Dendritic cell treated with granulocyte-macrophage colony-stimulating factor and Interleukin-4, amounts not matched to agents 40 ng/mL and 50 ng/mL, for 4 days (primary cell): ENCODE measurements around the gene PRKCA.

Experiments
- H3K27ac Mint-ChIP-seq: one replicate; pipeline ENCODE4 v1.8.0; 2022; ENCODE audit warnings: mild to moderate bottlenecking, mixed read lengths
- H3K27me3 Mint-ChIP-seq: one replicate; pipeline ENCODE4 v1.8.0; 2022; ENCODE audit warnings: mild to moderate bottlenecking, mixed read lengths
- H3K36me3 Mint-ChIP-seq: one replicate; pipeline ENCODE4 v1.8.0; 2022; ENCODE audit warnings: low read depth, mixed read lengths
- H3K4me1 Mint-ChIP-seq: one replicate; pipeline ENCODE4 v1.8.0; 2022; ENCODE audit warnings: low read depth, mixed read lengths
- H3K4me3 Mint-ChIP-seq: one replicate; pipeline ENCODE4 v1.8.0; 2022; ENCODE audit warnings: mild to moderate bottlenecking, moderate library complexity, mixed read lengths
- H3K9me3 Mint-ChIP-seq: one replicate; pipeline ENCODE4 v1.8.0; 2022; ENCODE audit warnings: mixed read lengths
- intact Hi-C: fragments of 100-400 bp; cut with micrococcal nuclease; formaldehyde crosslinking; loops from one replicate; pipeline ENCODE4 v1.15.0; 2022

Gene PRKCA

DNA sequence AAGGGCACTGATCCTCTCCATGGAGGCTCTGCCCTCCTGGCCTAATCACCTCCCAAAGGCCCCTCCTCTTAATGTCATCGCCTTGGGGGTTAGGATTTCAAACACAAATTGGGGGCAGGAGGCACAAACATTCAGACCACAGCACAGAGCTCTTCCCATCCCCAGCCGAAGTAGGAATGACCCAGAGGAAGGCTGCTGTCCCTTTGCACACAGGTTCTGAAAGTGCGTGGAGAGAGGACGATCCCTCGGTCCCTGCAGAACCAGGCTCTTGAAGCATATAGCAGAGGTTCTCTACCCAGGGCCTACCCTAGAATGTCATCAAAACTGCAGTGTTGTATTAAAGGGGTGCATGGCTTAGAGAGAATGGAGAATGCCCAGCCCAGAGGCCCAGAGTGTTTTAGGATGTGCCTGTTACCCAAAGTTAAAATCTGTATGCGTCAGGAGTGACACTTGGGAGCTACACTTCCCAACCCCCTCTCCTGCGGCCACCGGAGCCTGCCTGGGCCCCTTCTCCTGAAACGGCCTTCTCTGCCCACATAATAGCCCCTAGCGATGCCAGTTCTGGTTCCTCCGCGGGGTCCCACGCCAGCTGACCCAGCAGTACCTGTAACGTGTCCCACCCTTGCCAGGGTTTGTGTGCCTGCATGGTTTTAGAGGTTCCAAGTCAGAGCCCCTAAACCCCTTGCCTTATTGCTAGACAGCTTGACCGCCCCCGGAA is 373.0 kb downstream of the PRKCA start:
- intact Hi-C loops, result no loop called here
- Mint-ChIP-seq H3K4me1 (no peaks in the 10 kb centered on the region), H3K9me3 (peaks cover 6% of the 10 kb centered on the region), H3K27me3 (no peaks in the 10 kb centered on the region), H3K36me3 (no peaks in the 10 kb centered on the region), H3K4me3 (no peak overlapping the region), H3K27ac (no peak overlapping the region)

DNA sequence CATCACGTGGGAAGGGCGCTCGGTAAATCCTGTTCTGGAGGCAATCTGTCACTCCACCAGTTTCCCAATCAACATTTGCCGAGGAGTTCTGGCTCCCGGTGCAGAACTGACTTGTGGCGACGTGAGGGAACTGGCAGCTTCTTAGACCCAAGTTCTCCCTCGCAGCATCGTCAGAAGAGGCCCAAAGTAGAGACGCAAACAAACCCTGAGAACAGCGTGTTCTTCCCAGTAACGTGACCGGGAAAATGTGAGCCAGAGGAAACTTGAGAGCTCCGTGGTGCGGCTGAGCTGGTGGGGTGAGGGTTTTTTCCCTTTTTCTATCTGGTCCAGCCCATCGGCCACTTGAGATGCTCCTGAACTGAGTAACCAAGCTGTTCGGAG is 373.6 kb downstream of the PRKCA start:
- Mint-ChIP-seq H3K27ac (no peak overlapping the region), H3K27me3 (no peaks in the 10 kb centered on the region), H3K4me3 (no peak overlapping the region), H3K9me3 (peaks cover 6% of the 10 kb centered on the region), H3K4me1 (no peaks in the 10 kb centered on the region), H3K36me3 (no peaks in the 10 kb centered on the region)
- intact Hi-C loops, result no loop called here

DNA sequence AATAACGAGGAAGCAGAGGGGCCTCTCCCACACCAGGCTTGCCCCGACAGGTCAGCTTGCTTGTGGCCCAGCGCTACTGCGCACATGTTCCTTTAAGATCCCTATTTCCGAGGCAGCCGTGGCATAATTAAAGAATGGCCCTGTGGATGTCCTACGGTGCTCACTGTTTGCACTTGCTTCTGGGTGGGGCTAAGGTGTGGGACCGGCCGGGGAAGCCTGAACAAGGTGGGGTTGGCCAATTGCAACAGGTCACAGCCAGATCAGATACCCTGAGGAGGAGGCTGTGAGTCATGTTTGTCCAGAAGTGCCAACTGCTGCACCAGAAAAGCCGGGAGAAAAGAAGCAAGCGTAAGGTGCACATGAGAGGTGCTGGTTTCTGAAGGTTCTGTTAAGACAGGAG is 374.0 kb downstream of the PRKCA start:
- intact Hi-C loops, result no loop called here
- Mint-ChIP-seq H3K27ac (no peak overlapping the region), H3K4me1 (no peaks in the 10 kb centered on the region), H3K36me3 (no peaks in the 10 kb centered on the region), H3K27me3 (no peaks in the 10 kb centered on the region), H3K4me3 (no peak overlapping the region), H3K9me3 (peaks cover 6% of the 10 kb centered on the region)

DNA sequence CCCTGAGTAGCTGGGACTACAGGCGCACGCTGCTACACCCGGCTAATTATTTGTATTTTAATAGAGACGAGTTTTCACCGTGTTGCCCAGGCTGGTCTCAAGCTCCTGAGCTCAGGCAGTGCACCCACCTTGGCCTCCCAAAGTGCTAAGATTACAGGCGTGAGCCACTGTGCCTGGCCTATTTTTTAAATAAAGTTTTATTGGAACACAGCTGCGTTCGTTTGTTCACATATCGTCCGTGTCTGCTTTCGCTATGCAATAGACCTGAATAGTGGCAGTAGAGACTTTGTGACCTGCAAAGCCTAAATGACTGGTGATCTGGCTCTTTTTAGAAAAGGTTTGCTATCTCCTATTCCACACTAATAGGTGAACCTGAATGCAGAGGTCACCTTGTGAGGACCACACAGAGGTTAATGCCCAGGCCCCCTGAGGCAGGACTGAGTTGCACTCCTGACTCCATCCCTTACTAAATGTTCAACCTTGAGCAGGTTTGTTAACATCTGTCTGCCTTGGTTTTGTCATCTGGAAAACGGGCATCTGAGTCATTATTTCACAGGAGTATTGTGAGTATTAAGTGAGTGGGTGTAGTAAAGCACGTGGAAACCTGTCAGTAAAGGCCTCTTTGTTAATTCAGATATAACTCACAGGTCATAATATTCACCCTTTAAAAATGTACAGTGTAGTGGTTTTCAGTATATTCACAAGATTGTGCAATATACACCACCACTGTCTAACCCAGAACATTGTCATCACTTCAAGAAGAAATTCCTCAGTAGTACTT is 375.0 kb downstream of the PRKCA start:
- H3K4me1 Mint-ChIP-seq, result no peaks in the 10 kb centered on the region
- H3K36me3 Mint-ChIP-seq, result no peaks in the 10 kb centered on the region
- H3K27me3 Mint-ChIP-seq, result no peaks in the 10 kb centered on the region

DNA sequence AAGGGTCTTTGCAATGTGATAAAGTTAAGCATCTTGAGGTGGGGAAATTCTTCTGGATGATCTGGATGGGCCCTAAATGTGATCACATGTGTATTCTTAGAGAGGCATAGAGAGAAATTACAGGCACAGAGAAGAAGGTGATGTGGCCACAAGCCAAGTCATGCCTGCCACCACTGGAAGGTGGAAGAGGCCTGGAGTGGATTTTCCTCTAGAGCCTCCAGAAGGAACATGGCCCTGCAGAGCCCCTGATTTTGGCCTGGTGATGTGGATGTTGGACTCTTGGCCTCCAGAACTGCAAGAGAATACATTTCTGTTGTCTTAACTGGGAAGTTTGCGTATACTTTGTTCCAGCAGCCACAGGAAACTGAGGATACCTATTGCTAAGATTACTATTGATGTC is 375.6 kb downstream of the PRKCA start:
- no peak overlapping the region for H3K27ac Mint-ChIP-seq
- no peaks in the 10 kb centered on the region for H3K36me3 Mint-ChIP-seq
- no peaks in the 10 kb centered on the region for H3K4me1 Mint-ChIP-seq
- H3K27me3 Mint-ChIP-seq, result no peaks in the 10 kb centered on the region
- no peak overlapping the region for H3K4me3 Mint-ChIP-seq
- peaks cover 6% of the 10 kb centered on the region for H3K9me3 Mint-ChIP-seq
- intact Hi-C loops, result no loop called here

More for the DNA sequence above, 375.0 kb downstream of the PRKCA start:
- peaks cover 6% of the 10 kb centered on the region for H3K9me3 Mint-ChIP-seq
- intact Hi-C loops, result no loop called here
- no peak overlapping the region for H3K27ac Mint-ChIP-seq
- no peak overlapping the region for H3K4me3 Mint-ChIP-seq

DNA sequence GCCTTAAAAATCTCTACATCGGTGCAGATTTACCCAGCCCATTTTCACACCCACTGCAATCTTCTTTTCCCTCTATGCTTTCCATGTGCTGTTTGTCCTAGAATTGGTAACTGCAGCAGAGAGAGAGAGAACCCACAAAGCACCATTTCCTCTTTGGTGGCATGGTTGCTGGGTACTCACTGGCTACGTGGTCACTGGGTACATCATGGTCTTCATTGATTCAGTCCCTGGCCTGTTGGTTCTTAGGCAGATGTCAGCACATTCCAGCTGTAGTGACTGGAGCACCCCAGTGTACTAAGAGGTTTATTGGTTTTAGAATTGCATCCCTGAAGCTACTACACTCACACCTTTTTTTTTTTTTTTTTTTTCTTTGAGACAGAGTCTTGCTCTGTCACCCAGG is 376.4 kb downstream of the PRKCA start:
- Mint-ChIP-seq H3K9me3 (peaks cover 6% of the 10 kb centered on the region), H3K36me3 (no peaks in the 10 kb centered on the region), H3K27me3 (no peaks in the 10 kb centered on the region), H3K27ac (no peak overlapping the region), H3K4me3 (no peak overlapping the region), H3K4me1 (no peaks in the 10 kb centered on the region)
- intact Hi-C loops, result no loop called here

DNA sequence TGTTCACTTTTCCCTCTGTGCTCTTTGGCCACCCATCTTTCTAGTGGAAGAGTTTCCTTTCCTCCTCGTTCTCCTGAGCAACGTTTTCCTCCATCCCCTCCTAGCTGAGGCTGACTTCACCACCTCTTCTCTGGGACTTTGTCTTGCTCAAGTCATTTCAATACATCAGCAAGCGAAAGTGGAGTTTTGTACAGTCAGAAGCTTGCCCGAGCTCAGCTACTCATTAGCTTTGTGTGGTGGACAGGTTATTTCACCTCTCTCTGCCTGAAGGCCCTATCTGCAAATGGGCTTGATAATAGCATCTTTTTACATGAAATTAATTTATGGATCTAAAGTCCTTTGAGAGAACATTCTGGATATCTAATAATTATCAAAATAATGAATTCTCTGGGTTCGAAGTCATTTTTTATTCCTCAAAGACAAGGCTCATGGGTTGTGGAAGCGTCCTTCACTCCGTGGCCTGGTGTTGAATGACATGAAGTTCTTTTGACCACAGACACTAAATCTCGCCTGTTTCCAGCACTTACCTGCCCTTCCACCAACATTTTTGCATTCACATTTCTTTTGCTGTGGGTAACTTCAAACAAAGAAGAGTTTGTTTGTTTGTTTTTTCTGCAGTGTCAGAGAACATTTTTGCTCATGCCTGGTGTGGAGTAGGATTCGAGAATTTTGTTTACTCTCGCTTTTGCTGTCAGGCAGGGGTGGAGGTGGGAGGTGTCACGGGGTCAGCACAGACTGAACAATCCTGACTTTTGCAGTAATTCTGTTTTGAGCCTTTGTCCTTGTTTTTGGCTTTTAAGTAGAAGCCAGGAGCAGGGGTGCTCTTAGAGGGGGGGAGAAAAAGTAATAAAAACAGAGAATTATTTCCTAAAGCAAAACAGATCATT is 377.5 kb downstream of the PRKCA start:
- intact Hi-C loops, result no loop called here
- Mint-ChIP-seq H3K4me1 (no peaks in the 10 kb centered on the region), H3K4me3 (no peak overlapping the region), H3K27ac (no peak overlapping the region), H3K9me3 (peaks cover 6% of the 10 kb centered on the region), H3K27me3 (no peaks in the 10 kb centered on the region), H3K36me3 (no peaks in the 10 kb centered on the region)

DNA sequence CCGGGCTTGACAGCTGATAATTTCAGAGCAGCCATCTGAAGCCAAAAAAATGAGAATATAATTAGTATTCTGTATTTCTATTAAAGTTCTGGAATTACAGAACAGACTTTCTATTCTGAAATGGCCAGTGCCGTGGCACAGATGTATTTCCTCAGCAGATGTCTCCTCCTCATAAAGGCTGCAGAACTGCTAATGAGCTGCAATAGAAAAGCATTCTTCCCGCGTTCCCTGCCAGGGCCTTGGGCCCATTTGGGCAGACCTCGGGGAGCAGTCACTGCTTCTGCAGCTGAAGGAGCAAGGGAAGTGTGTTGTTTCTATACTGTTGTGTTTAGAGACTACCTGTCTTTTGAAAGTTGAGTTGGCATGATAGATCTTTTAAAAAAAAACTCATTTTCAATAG is 379.9 kb downstream of the PRKCA start:
- Mint-ChIP-seq H3K4me3 (no peak overlapping the region), H3K27me3 (no peaks in the 10 kb centered on the region), H3K9me3 (peaks cover 6% of the 10 kb centered on the region), H3K27ac (no peak overlapping the region), H3K4me1 (no peaks in the 10 kb centered on the region), H3K36me3 (peaks cover 6% of the 10 kb centered on the region)
- intact Hi-C loops, result no loop called here

DNA sequence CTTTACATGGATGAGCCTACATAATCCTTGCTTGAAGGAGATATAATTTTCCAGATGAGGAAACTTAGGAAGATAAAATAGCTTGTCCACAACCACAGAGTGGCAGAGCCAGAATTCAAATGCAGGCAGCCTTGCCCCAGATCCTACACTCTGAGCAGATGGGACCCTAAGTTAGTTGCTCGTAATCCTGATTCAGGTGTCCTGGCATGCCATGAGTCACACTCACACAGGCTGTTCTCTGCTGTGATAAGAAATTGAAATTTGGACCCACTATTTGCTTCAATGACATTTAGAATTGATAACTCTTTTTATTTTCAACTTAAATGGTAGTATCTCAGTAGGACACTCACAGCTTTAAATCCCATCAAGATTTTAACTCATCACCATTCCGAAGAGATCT is 381.8 kb downstream of the PRKCA start:
- no peaks in the 10 kb centered on the region for H3K9me3 Mint-ChIP-seq
- no peak overlapping the region for H3K4me3 Mint-ChIP-seq
- H3K36me3 Mint-ChIP-seq, result peaks cover 22% of the 10 kb centered on the region
- peaks cover under 1% of the 10 kb centered on the region for H3K4me1 Mint-ChIP-seq
- intact Hi-C loops, result no loop called here
- H3K27ac Mint-ChIP-seq, result no peak overlapping the region
- no peaks in the 10 kb centered on the region for H3K27me3 Mint-ChIP-seq

DNA sequence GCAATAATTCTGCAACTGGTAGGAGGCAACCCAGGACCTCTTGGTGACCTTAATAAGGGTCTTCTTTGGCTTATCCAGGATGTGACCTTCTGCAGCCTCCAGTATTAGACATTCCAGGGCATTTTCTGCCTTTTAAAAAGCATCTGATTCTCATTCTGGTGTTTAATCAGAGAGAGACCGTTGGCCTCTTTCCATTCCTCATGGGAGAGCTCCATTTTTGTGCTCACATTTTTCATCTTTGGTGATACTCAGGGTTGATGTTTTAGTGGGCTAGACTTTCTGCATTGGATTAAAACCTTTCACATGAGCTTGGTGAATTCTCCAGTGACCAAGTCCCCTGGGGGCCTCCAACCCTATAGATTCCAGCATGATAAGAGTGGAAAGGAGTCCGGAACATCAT is 382.3 kb downstream of the PRKCA start:
- peaks cover 26% of the 10 kb centered on the region for H3K36me3 Mint-ChIP-seq
- no peak overlapping the region for H3K4me3 Mint-ChIP-seq

DNA sequence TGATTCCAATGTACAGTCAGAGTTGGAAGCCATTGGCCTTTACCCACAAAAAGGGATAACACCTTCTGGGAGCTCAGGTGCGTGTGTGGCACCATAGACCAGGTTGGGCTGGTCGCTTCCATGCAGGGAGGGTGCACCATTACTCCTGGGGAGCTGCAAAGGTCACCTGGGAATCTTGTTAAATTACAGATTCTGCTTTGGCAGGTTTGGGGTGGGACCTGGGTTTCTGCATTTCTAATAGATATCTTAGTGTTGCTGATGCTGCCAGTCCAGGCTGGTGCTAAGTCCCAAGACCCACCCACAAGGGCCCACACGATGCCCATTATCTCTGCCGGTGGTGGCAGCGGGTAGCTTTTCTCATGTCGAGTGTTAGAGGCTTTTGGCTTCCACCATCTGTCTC is 384.2 kb downstream of the PRKCA start:
- intact Hi-C loops, result no loop called here
- Mint-ChIP-seq H3K27ac (no peak overlapping the region), H3K4me3 (no peak overlapping the region), H3K4me1 (peaks cover 11% of the 10 kb centered on the region), H3K36me3 (peaks cover 28% of the 10 kb centered on the region), H3K27me3 (no peaks in the 10 kb centered on the region), H3K9me3 (no peaks in the 10 kb centered on the region)

More for the DNA sequence above, 382.3 kb downstream of the PRKCA start:
- Mint-ChIP-seq H3K4me1 (peaks cover 5% of the 10 kb centered on the region), H3K27me3 (no peaks in the 10 kb centered on the region), H3K27ac (no peak overlapping the region), H3K9me3 (no peaks in the 10 kb centered on the region)
- intact Hi-C loops, result no loop called here

DNA sequence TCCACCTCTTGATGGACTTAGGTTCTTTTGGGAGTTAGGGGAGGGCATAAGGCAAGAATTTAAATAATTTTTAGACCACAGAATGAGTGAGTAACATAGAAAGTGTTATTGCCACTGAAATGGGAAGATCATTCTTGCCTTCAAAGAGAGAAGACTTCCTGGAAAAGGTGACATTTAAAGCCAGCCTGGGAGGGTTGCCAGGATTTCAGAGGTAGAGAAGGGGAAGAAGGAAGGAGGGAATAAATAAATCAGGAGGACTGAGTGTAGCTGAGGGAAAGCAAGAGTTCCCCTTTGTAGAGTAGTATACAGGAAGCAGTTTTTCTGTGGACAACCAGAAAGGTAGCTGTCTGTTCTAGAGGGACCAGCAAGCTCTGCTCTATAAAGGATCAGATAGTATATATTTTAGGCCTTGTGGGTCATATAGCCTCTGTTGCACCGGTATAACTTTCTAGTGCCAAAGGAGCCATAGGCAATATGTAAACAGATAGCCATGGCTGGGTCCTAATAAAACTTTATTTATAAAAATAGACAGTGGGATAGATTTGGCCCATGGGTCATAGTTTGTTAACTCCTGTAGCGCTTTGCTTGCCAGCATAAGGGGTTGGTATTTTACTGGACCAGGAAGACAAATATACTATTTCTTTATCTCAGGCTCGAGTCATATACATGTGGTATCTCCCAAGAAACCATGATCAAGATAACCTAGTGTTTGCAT is 385.3 kb downstream of the PRKCA start:
- Mint-ChIP-seq H3K4me3 (peak overlapping the region; percentile 5), H3K4me1 (peaks cover 16% of the 10 kb centered on the region), H3K27me3 (no peaks in the 10 kb centered on the region), H3K27ac (no peak overlapping the region), H3K9me3 (no peaks in the 10 kb centered on the region), H3K36me3 (peaks cover 33% of the 10 kb centered on the region)
- intact Hi-C loops, result no loop called here

DNA sequence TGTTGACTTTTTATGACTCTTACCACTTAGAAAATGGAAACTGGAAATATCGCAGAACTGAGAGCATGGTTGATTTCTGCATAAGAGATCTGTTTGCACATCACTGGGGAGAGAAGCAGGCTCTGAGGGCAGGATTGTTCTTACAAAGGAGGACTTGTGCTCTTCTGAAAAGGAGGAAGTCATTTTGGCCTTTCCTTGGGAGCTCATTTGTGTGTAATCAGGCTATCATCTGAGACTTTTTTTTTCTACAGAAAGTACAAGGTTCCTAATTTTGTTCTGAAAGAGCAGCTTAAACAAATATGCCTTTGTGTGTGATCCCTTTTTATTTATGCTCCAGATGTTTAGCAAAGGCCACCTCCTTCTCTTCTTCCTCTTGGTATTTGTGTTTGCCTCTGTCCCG is 386.8 kb downstream of the PRKCA start:
- H3K27ac Mint-ChIP-seq, result peak overlapping the region; percentile 9
- peaks cover 16% of the 10 kb centered on the region for H3K4me1 Mint-ChIP-seq
- H3K27me3 Mint-ChIP-seq, result no peaks in the 10 kb centered on the region
- intact Hi-C loops, result no loop called here
- no peak overlapping the region for H3K4me3 Mint-ChIP-seq
- H3K36me3 Mint-ChIP-seq, result peaks cover 38% of the 10 kb centered on the region
- H3K9me3 Mint-ChIP-seq, result no peaks in the 10 kb centered on the region
